Omental fat pad (tissue), 4 donors: ENCODE results near the gene HHIP. TPM values are rescaled to one million over a fixed set of nuclear protein-coding genes. Genes with fewer than 3 reads are reported as not detected.

Source experiments
- ATAC-seq: fragments of 150-250 bp; one replicate; pipeline ENCODE4 v1.9.1; 2016; ENCODE audit warnings: mild to moderate bottlenecking, moderate library complexity; ENCODE audit not compliant: low FRiP score
- DNase-seq: peaks from one replicate; pipeline ENCODE4 v3.0.0-alpha.2; 2019; ENCODE audit warnings: low spot score
- CTCF ChIP-seq, 3 donors: fragments of 450-650 bp; IDR thresholded peaks; one replicate each; pipeline ENCODE4 v1.5.1; 2016 to 2017; ENCODE audit warnings: antibody characterized with exemption in 3 of 3, mild to moderate bottlenecking in 3 of 3, moderate library complexity in 2 of 3
- total RNA-seq, 4 donors: library from RNA; depleted of rRNA; stranded (reverse); fragments of >200 nt; gene quantifications; one replicate each; pipeline ENCODE4 v1.1.0, GENCODE V29; 2016

The HHIP gene
- total RNA-seq, 4 donors from 2014 or later = 0.47 to 12.7 (median 1.9) TPM

- DNase-seq (no peak), ATAC-seq (no peak)
- no peak for TF ChIP-seq CTCF (IDR thresholded peaks at IDR 0.05)
Measured at GRCh38 chr4:144723471-144723870, 77.5 kb downstream of the HHIP start.

GRCh38 chr4:144729175-144729574, 83.2 kb downstream of the HHIP start:
- DNase-seq (no peak), ATAC-seq (no peak)
- TF ChIP-seq CTCF (IDR thresholded peaks at IDR 0.05) = no peak

GRCh38 chr4:144732584-144733428, 86.8 kb downstream of the HHIP start:
- TF ChIP-seq CTCF (IDR thresholded peaks at IDR 0.05) = no peak
- ATAC-seq (no peak), DNase-seq (no peak)

- ATAC-seq (no peak), DNase-seq (no peak)
- no peak for TF ChIP-seq CTCF (IDR thresholded peaks at IDR 0.05)
Measured at GRCh38 chr4:144733566-144733965, 87.6 kb downstream of the HHIP start.

GRCh38 chr4:144734522-144734921, 88.6 kb downstream of the HHIP start:
- no peak for ATAC-seq
- no peak for TF ChIP-seq CTCF (IDR thresholded peaks at IDR 0.05)

GRCh38 chr4:144738649-144739048, 92.7 kb downstream of the HHIP start:
- TF ChIP-seq CTCF (IDR thresholded peaks at IDR 0.05) = no peak
- DNase-seq (no peak), ATAC-seq (no peak)

More at GRCh38 chr4:144734522-144734921, 88.6 kb downstream of the HHIP start:
- no peak for DNase-seq

- TF ChIP-seq CTCF (IDR thresholded peaks at IDR 0.05) = no peak
- ATAC-seq = no peak
- no peak for DNase-seq
Measured at GRCh38 chr4:144739511-144740033, 93.6 kb downstream of the HHIP start.
